Measurements from ENCODE around the gene ATAD3C. TPM values are rescaled to one million over a fixed set of nuclear protein-coding genes. Genes with fewer than 3 reads are reported as not detected.

The ATAD3C gene
- total and polyA plus RNA-seq, 10 of the 15 experiments (the other 5 are each of a cell fraction or from before 2014, with no cell fraction given): 0.03 to 3.1 (median 0.86) TPM

GRCh38 chr1:1430114-1430982 lies 19.1 kb upstream of the ATAD3C start:
- peaks cover 0 to 13% of the 10 kb centered on the region in 2 experiments; a peak in 3 of 4 replicates for H3K27me3 ChIP-seq (replicated peaks in 1 of 2; ENCODE audit: control insufficient read depth in 2 of 2, insufficient read depth in 2 of 2, low read length in 1 of 2)
- no peak for FAIRE-seq

DNA sequence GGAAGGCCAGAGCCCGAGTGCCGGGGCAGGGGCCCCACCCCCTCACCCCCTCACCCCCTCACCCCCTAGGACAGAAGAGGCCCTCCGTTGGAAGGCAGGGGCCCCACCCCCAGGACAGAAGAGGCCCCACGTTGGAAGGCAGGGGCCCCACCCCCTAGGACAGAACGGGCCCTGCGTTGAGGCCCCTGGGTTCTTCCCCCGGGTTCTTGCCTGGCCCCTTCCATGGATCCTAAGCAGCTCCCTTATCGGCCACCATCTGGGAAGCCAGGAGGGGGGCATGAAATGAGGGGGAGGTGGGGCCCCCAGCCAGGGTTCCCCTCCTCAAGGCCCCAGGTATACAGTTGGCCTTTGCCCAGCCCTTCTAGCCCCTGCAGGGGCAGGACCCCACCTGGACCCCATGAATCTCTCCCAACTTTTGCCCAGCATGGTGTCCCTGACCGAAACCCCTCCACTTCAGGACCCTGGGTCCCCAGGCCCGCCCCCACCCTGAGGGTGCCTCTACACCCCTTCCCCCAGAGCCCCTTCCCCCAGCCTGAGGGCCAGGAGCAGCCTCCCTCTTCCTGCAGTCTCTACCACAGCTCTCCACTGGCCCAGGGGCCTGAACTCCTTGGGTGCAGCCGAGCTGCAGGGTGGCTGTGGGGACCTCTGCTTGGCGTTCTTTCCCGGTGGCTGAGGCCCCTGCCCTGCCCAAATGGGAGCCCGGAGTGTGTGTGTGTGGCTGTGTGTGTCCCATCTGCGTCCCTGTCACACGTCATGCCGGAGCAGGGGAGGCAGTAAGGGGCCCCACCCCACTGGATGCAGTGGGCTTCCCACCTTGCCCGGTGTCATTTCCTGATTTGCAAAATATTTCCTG lies 18.3 kb upstream of the ATAD3C start:
- ATAC-seq (no peak), FAIRE-seq (no peak), DNase-seq (ENCODE audit: low read depth, low spot score) (no peak)
- Histone ChIP-seq H3K9me3 (replicated peaks; ENCODE audit: control insufficient read depth, insufficient read depth, low read length) (no peaks in the 10 kb centered on the region), H3K27ac (ENCODE audit: control insufficient read depth, insufficient read depth) (no peak overlapping the region), H2AFZ (ENCODE audit: control insufficient read depth, low read depth, low read length) (no peak overlapping the region), H4K20me1 (ENCODE audit: control insufficient read depth, insufficient read depth) (no peaks in the 10 kb centered on the region), H3K79me2 (ENCODE audit: control insufficient read depth, insufficient read depth, low read length) (no peaks in the 10 kb centered on the region), H3K4me1 (ENCODE audit: control insufficient read depth, insufficient read depth, low read length) (peaks cover 17% of the 10 kb centered on the region), H3K36me3 (ENCODE audit: control insufficient read depth in 2 of 2, insufficient read depth in 2 of 2, low read length in 1 of 2) (no peaks in the 10 kb centered on the region), H3K4me2 (ENCODE audit: control insufficient read depth, insufficient read depth) (no peak overlapping the region), H3K4me3 (no peak overlapping the region), H3K27me3 (replicated peaks in 1 of 2; ENCODE audit: control insufficient read depth in 2 of 2, insufficient read depth in 2 of 2, low read length in 1 of 2) (peaks cover 0 to 13% of the 10 kb centered on the region in 2 experiments; a peak in 3 of 4 replicates), H3K9ac (ENCODE audit: control insufficient read depth, insufficient read depth, low read length) (no peak overlapping the region)
- ChIA-PET POLR2A (no interaction called here), SMC1A (ENCODE audit: uncharacterized antibody, unreplicated experiment) (no interaction called here), RAD21 (ENCODE audit: unreplicated experiment) (no interaction called here), CTCF (no interaction called here)
- BruUV-seq (replicated peaks): no TSS peak
- intact Hi-C loops (cut with micrococcal nuclease; ENCODE audit: unreplicated experiment): no loop called here
- 37% methylated on average over 16 of the region's 18 CpGs for WGBS (ENCODE audit: insufficient coverage, insufficient replicate concordance, low lambda C conversion rate, missing lambda C conversion rate)
- in situ Hi-C loops (cut with MboI): no loop called here
- no peak for TF ChIP-seq ZNF217 (IDR thresholded peaks at IDR 0.05)
- TF ChIP-seq SPI1 (IDR thresholded peaks at IDR 0.05; ENCODE audit: borderline replicate concordance, insufficient read depth, low read depth, low read length): no peak
- no peak for TF ChIP-seq BCL11A (IDR thresholded peaks at IDR 0.05; ENCODE audit: low read depth, low read length)
- no peak for TF ChIP-seq FOXM1 (IDR thresholded peaks at IDR 0.05; ENCODE audit: low read depth, low read length)
- TF ChIP-seq BMI1 (IDR thresholded peaks at IDR 0.05; ENCODE audit: borderline replicate concordance): no peak
- TF ChIP-seq E4F1 (IDR thresholded peaks at IDR 0.05; ENCODE audit: borderline replicate concordance, partially characterized antibody): no peak
- TF ChIP-seq NFXL1 (IDR thresholded peaks at IDR 0.05; ENCODE audit: borderline replicate concordance): no peak
- TF ChIP-seq POLR2AphosphoS5 (IDR thresholded peaks at IDR 0.05; ENCODE audit: low read length): no peak
- no peak for TF ChIP-seq PAX8 (IDR thresholded peaks at IDR 0.05)
- TF ChIP-seq, protein P1, sequence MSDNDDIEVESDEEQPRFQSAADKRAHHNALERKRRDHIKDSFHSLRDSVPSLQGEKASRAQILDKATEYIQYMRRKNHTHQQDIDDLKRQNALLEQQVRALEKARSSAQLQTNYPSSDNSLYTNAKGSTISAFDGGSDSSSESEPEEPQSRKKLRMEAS (IDR thresholded peaks at IDR 0.05; ENCODE audit: low read depth, low read length): no peak
- no peak for TF ChIP-seq MTA3 (IDR thresholded peaks at IDR 0.05; ENCODE audit: borderline replicate concordance, low read length)
- no peak for TF ChIP-seq TBL1XR1 (IDR thresholded peaks at IDR 0.05; ENCODE audit: low read depth, low read length)

More at GRCh38 chr1:1430114-1430982, 19.1 kb upstream of the ATAD3C start:
- DNase-seq (ENCODE audit: low read depth, low spot score) (no peak), ATAC-seq (no peak)
- no peaks in the 10 kb centered on the region for H3K36me3 ChIP-seq (ENCODE audit: control insufficient read depth in 2 of 2, insufficient read depth in 2 of 2, low read length in 1 of 2)
- CTCF ChIA-PET: interaction anchor here (1.4 kb wide), 1 partner anchor 31 kb away, joined by 3 read pairs; the partner anchor contains the start of gene CCNL2
- H3K4me2 ChIP-seq (ENCODE audit: control insufficient read depth, insufficient read depth): no peak overlapping the region
- no peak overlapping the region for H3K27ac ChIP-seq (ENCODE audit: control insufficient read depth, insufficient read depth)
- H3K9me3 ChIP-seq (replicated peaks; ENCODE audit: control insufficient read depth, insufficient read depth, low read length): no peaks in the 10 kb centered on the region
- RAD21 ChIA-PET (ENCODE audit: unreplicated experiment): no interaction called here
- no TSS peak for BruUV-seq (replicated peaks)
- SMC1A ChIA-PET (ENCODE audit: uncharacterized antibody, unreplicated experiment): no interaction called here
- intact Hi-C loops (cut with micrococcal nuclease; ENCODE audit: unreplicated experiment) (no loop called here), in situ Hi-C loops (cut with MboI) (no loop called here)
- no peaks in the 10 kb centered on the region for H3K79me2 ChIP-seq (ENCODE audit: control insufficient read depth, insufficient read depth, low read length)
- POLR2A ChIA-PET: no interaction called here
- WGBS (ENCODE audit: insufficient coverage, insufficient replicate concordance, low lambda C conversion rate, missing lambda C conversion rate): 32% methylated on average over 31 of the region's 35 CpGs
- no peak overlapping the region for H2AFZ ChIP-seq (ENCODE audit: control insufficient read depth, low read depth, low read length)
- H3K9ac ChIP-seq (ENCODE audit: control insufficient read depth, insufficient read depth, low read length): no peak overlapping the region
- TF ChIP-seq KLF5 (IDR thresholded peaks at IDR 0.05; ENCODE audit: partially characterized antibody): no peak
- TF ChIP-seq EED (IDR thresholded peaks at IDR 0.05; ENCODE audit: low read depth): no peak
- TF ChIP-seq ZZZ3 (IDR thresholded peaks at IDR 0.05; ENCODE audit: control insufficient read depth, insufficient read length, low read depth): no peak
- TF ChIP-seq PAX8 (IDR thresholded peaks at IDR 0.05): no peak
- no peak overlapping the region for H3K4me3 ChIP-seq
- no peaks in the 10 kb centered on the region for H4K20me1 ChIP-seq (ENCODE audit: control insufficient read depth, insufficient read depth)
- peaks cover 17% of the 10 kb centered on the region for H3K4me1 ChIP-seq (ENCODE audit: control insufficient read depth, insufficient read depth, low read length)

Measured in GM12878 (cell line).